Keratinocyte (primary cell): Measurements from ENCODE around the gene PRDM7.

Source experiments
- CTCF ChIP-seq, 3 experiments: IDR thresholded peaks in 1 of 3; conservative IDR thresholded peaks in 1 of 3; optimal IDR thresholded peaks in 1 of 3; 2 replicates in 2 of 3; 3 replicates in 1 of 3; pipeline versions ENCODE3 to v1.5.1; 2011; ENCODE audit warnings: low read length in 3 of 3, mild to moderate bottlenecking in 3 of 3, moderate library complexity in 2 of 3, control low read depth in 1 of 3, inconsistent platforms in 1 of 3; ENCODE audit not compliant: insufficient read depth in 2 of 3; ENCODE audit errors: extremely low read depth in 1 of 3
- EZH2 ChIP-seq: IDR thresholded peaks from one replicate; pipeline ENCODE4 v1.6.1; 2012; ENCODE audit warnings: inconsistent platforms, mild to moderate bottlenecking, low read length, moderate library complexity

- TF ChIP-seq CTCF (optimal IDR thresholded peaks at IDR 0.05 in 1 of 3, IDR thresholded peaks at IDR 0.05 in 1 of 3, conservative IDR thresholded peaks at IDR 0.05 in 1 of 3; ENCODE audit: extremely low read depth in 1 of 3, insufficient read depth in 2 of 3, low read length in 3 of 3) (no peak), EZH2 (no peak)
Measured at GRCh38 chr16:90031931-90032673, 45.0 kb downstream of the PRDM7 start.
